Ishikawa (cell line): Measurements from ENCODE around the gene UGT8.

ENCODE experiments used
- CEBPB ChIP-seq: IDR thresholded peaks from 2 replicates; pipeline ENCODE4 v1.6.1; 2012
- CREB1 ChIP-seq: IDR thresholded peaks from 2 replicates; pipeline ENCODE4 v1.6.1; 2012; ENCODE audit warnings: low read depth
- EGR1 ChIP-seq: IDR thresholded peaks from 2 replicates; pipeline ENCODE4 v1.6.1; 2012
- EP300 ChIP-seq: IDR thresholded peaks from 2 replicates; pipeline ENCODE4 v1.6.1; 2012; ENCODE audit warnings: borderline replicate concordance
- FOXM1 ChIP-seq: IDR thresholded peaks from 2 replicates; pipeline ENCODE4 v1.6.1; 2012; ENCODE audit warnings: low read depth, borderline replicate concordance
- NFIC ChIP-seq: IDR thresholded peaks from 2 replicates; pipeline ENCODE4 v1.6.1; 2012
- RAD21 ChIP-seq: IDR thresholded peaks from 2 replicates; pipeline ENCODE4 v1.6.1; 2012; ENCODE audit warnings: low read depth
- TAF1 ChIP-seq: IDR thresholded peaks from 2 replicates; pipeline ENCODE4 v1.6.1; 2012; ENCODE audit warnings: low read depth, mild to moderate bottlenecking
- TCF12 ChIP-seq: IDR thresholded peaks from 2 replicates; pipeline ENCODE4 v1.6.1; 2012; ENCODE audit warnings: low read depth
- TEAD4 ChIP-seq: IDR thresholded peaks from 2 replicates; pipeline ENCODE4 v1.6.1; 2012
- YY1 ChIP-seq: IDR thresholded peaks from 2 replicates; pipeline ENCODE4 v1.6.1; 2012; ENCODE audit warnings: low read depth
- TF ChIP-seq, protein P1 (sequence below): IDR thresholded peaks from 2 replicates; pipeline ENCODE4 v1.6.1; 2012
- TF ChIP-seq, protein P2 (sequence below): IDR thresholded peaks from 2 replicates; pipeline ENCODE4 v1.6.1; 2012; ENCODE audit warnings: low read depth, mild to moderate bottlenecking
- TF ChIP-seq, protein P3 (sequence below): IDR thresholded peaks from 2 replicates; pipeline ENCODE4 v1.6.1; 2012

DNA sequence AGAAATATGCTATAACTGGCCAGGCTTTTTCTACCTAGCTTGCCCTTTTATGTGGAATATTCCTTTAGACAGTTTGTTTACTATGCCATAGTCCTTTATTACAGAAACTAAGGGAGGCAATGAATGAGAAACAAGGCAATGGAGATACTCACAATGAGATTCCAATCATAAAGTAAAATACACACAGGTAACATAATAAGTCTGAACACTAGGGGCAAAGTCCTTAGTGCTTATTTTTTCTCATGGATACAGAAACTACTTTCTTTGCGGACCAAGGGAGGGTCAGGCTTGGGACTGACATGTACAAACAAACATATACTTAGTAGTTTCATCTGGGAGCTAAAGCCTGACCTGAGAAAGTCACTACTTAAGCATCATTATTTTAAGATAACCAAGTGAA lies 16.0 kb upstream of the UGT8 start:
- TF ChIP-seq TCF12 (no peak), FOXM1 (no peak), EP300 (no peak), TAF1 (no peak), CREB1 (no peak), CEBPB (no peak), NFIC (no peak), YY1 (no peak), EGR1 (no peak), RAD21 (no peak), TEAD4 (no peak)
- TF ChIP-seq, protein P1, sequence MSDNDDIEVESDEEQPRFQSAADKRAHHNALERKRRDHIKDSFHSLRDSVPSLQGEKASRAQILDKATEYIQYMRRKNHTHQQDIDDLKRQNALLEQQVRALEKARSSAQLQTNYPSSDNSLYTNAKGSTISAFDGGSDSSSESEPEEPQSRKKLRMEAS: no peak
- TF ChIP-seq, protein P2, sequence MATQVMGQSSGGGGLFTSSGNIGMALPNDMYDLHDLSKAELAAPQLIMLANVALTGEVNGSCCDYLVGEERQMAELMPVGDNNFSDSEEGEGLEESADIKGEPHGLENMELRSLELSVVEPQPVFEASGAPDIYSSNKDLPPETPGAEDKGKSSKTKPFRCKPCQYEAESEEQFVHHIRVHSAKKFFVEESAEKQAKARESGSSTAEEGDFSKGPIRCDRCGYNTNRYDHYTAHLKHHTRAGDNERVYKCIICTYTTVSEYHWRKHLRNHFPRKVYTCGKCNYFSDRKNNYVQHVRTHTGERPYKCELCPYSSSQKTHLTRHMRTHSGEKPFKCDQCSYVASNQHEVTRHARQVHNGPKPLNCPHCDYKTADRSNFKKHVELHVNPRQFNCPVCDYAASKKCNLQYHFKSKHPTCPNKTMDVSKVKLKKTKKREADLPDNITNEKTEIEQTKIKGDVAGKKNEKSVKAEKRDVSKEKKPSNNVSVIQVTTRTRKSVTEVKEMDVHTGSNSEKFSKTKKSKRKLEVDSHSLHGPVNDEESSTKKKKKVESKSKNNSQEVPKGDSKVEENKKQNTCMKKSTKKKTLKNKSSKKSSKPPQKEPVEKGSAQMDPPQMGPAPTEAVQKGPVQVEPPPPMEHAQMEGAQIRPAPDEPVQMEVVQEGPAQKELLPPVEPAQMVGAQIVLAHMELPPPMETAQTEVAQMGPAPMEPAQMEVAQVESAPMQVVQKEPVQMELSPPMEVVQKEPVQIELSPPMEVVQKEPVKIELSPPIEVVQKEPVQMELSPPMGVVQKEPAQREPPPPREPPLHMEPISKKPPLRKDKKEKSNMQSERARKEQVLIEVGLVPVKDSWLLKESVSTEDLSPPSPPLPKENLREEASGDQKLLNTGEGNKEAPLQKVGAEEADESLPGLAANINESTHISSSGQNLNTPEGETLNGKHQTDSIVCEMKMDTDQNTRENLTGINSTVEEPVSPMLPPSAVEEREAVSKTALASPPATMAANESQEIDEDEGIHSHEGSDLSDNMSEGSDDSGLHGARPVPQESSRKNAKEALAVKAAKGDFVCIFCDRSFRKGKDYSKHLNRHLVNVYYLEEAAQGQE: no peak
- TF ChIP-seq, protein P3, sequence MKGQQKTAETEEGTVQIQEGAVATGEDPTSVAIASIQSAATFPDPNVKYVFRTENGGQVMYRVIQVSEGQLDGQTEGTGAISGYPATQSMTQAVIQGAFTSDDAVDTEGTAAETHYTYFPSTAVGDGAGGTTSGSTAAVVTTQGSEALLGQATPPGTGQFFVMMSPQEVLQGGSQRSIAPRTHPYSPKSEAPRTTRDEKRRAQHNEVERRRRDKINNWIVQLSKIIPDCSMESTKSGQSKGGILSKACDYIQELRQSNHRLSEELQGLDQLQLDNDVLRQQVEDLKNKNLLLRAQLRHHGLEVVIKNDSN: no peak
